ENCODE results near the gene CLCNKA. TPM values are rescaled to one million over a fixed set of nuclear protein-coding genes. Genes with fewer than 3 reads are reported as not detected.

CLCNKA gene
- total RNA-seq, 1 experiment from 2014 or later = 0.10 TPM

DNA sequence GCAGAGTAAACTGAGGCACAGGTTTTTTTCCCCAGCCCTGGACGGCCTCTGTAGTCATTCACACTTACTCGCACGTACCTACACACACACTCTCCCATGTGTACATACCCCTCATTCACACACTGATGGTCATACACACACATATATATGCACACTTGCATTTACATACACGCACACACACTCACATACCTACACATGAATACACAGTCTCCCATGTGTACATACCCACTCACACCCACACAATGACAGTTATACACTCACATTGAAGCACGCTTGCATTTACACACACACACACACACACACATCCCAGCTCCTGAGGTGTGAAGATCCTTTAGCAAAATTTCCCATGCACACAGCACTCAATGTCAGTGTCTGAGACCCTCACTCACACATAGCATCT is 52.4 kb downstream of the CLCNKA start (continued):
- TF ChIP-seq, protein P1, sequence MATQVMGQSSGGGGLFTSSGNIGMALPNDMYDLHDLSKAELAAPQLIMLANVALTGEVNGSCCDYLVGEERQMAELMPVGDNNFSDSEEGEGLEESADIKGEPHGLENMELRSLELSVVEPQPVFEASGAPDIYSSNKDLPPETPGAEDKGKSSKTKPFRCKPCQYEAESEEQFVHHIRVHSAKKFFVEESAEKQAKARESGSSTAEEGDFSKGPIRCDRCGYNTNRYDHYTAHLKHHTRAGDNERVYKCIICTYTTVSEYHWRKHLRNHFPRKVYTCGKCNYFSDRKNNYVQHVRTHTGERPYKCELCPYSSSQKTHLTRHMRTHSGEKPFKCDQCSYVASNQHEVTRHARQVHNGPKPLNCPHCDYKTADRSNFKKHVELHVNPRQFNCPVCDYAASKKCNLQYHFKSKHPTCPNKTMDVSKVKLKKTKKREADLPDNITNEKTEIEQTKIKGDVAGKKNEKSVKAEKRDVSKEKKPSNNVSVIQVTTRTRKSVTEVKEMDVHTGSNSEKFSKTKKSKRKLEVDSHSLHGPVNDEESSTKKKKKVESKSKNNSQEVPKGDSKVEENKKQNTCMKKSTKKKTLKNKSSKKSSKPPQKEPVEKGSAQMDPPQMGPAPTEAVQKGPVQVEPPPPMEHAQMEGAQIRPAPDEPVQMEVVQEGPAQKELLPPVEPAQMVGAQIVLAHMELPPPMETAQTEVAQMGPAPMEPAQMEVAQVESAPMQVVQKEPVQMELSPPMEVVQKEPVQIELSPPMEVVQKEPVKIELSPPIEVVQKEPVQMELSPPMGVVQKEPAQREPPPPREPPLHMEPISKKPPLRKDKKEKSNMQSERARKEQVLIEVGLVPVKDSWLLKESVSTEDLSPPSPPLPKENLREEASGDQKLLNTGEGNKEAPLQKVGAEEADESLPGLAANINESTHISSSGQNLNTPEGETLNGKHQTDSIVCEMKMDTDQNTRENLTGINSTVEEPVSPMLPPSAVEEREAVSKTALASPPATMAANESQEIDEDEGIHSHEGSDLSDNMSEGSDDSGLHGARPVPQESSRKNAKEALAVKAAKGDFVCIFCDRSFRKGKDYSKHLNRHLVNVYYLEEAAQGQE (IDR thresholded peaks at IDR 0.05; ENCODE audit: low read depth) = no peak
- no peak for TF ChIP-seq SP1 (IDR thresholded peaks at IDR 0.05; ENCODE audit: low read depth)
- TF ChIP-seq POLR2A (IDR thresholded peaks at IDR 0.05; ENCODE audit: borderline replicate concordance, extremely low read depth, insufficient read depth, insufficient read length) = no peak
- no peak for TF ChIP-seq POLR2AphosphoS5 (IDR thresholded peaks at IDR 0.05; ENCODE audit: low read depth, low read length)
- TF ChIP-seq, protein P2, sequence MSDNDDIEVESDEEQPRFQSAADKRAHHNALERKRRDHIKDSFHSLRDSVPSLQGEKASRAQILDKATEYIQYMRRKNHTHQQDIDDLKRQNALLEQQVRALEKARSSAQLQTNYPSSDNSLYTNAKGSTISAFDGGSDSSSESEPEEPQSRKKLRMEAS (IDR thresholded peaks at IDR 0.05) = no peak

DNA sequence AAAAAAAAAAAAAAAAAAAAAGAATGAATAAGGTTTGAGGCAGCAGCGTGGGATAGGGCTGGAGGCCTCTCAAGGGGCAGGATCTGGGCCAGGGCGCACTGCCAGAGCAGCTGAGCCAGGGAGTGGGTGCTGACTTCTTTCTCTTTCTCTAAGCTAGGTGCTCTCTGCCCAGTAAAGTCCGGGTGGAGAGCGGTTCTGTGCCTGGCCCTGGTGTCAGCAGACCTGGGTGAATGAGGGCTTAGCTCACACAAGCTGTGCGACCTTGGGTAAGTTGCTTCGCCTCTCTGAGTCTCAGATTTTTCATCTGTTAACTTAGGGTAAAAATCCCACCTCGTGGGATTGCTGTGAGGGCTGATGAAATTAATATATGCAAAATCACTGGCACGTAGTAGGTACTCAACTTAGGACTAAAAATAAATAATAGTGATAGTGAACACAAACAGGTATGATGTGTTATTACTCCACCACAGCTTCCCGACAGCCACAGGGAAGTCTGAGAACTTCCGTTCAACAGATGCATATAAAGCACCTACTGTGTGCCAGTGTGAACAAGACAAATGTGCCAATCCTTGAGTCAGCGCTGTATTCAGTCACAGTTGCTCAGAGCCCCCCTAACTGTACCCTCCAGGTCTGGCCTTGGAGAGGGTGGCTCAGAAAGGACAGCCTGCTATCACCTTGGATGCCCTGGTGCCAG is 53.6 kb downstream of the CLCNKA start:
- H3K36me3 ChIP-seq (ENCODE audit: control insufficient read depth in 1 of 2, insufficient read depth in 2 of 2, low read length in 2 of 2) = no peaks in the 10 kb centered on the region
- H4K20me1 ChIP-seq (ENCODE audit: insufficient read depth) = no peaks in the 10 kb centered on the region
- intact Hi-C loops (cut with micrococcal nuclease) = no loop called here
- H3K27me3 ChIP-seq (ENCODE audit: insufficient read depth, low read length) = no peaks in the 10 kb centered on the region
- H3K79me2 ChIP-seq (ENCODE audit: insufficient read depth, low read length) = no peaks in the 10 kb centered on the region
- ChIA-PET CTCF (interaction anchor here (1.5 kb wide), 1 partner anchor 112 kb away, joined by 3 read pairs; no protein-coding TSS in a partner anchor), POLR2A (interaction anchor here (0.6 to 4.4 kb wide), 3 partner anchors 18 to 313 kb away, joined by 3 to 31 read pairs (median 3); no protein-coding TSS in a partner anchor), RAD21 (ENCODE audit: low non-redundant PET in 1 of 2, low total read pairs in 2 of 2, uncharacterized antibody in 2 of 2, unreplicated experiment in 2 of 2) (no interaction called here)
- H3K4me1 ChIP-seq (ENCODE audit: control insufficient read depth in 1 of 2, insufficient read depth in 2 of 2, low read length in 2 of 2) = peaks cover 33 to 72% of the 10 kb centered on the region in 2 experiments
- no peaks in the 10 kb centered on the region for H3K9me2 ChIP-seq (ENCODE audit: insufficient read depth)
- H3K4me2 ChIP-seq (ENCODE audit: low read length) = peak overlapping the region; percentile 87
- H3K9me3 ChIP-seq (ENCODE audit: control insufficient read depth in 1 of 2, insufficient read depth in 1 of 2, low read depth in 1 of 2, low read length in 2 of 2) = no peaks in the 10 kb centered on the region
- TSS peak; percentile 83 for BruUV-seq (replicated peaks)
- peak overlapping the region; percentile 20 to 47; a peak in 3 of 4 replicates for H3K4me3 ChIP-seq (replicated peaks in 1 of 2; ENCODE audit: low read depth in 1 of 2, low read length in 2 of 2)
- ATAC-seq = no peak
- DNase-seq (ENCODE audit: low read depth, low spot score) = no peak
- H3K27ac ChIP-seq (ENCODE audit: low read depth, low read length) = peak overlapping the region; percentile 54
- H2AFZ ChIP-seq (ENCODE audit: low read depth, low read length, poor library complexity, severe bottlenecking) = no peak overlapping the region
- peak overlapping the region; percentile 57 for H3K9ac ChIP-seq (ENCODE audit: low read length)
- TF ChIP-seq EZH2 (IDR thresholded peaks at IDR 0.05) = no peak
- TF ChIP-seq EGR1 (IDR thresholded peaks at IDR 0.05; ENCODE audit: low read depth) = no peak
- no peak for TF ChIP-seq EZH2phosphoT487 (IDR thresholded peaks at IDR 0.05; ENCODE audit: borderline replicate concordance)
- TF ChIP-seq ELF1 (IDR thresholded peaks at IDR 0.05; ENCODE audit: borderline replicate concordance, low read depth) = no peak
- TF ChIP-seq FOSL1 (IDR thresholded peaks at IDR 0.05; ENCODE audit: low read depth) = no peak
- TF ChIP-seq ZFX (IDR thresholded peaks at IDR 0.05) = no peak
- TF ChIP-seq, protein P2 (IDR thresholded peaks at IDR 0.05) = no peak
- TF ChIP-seq, protein P3, sequence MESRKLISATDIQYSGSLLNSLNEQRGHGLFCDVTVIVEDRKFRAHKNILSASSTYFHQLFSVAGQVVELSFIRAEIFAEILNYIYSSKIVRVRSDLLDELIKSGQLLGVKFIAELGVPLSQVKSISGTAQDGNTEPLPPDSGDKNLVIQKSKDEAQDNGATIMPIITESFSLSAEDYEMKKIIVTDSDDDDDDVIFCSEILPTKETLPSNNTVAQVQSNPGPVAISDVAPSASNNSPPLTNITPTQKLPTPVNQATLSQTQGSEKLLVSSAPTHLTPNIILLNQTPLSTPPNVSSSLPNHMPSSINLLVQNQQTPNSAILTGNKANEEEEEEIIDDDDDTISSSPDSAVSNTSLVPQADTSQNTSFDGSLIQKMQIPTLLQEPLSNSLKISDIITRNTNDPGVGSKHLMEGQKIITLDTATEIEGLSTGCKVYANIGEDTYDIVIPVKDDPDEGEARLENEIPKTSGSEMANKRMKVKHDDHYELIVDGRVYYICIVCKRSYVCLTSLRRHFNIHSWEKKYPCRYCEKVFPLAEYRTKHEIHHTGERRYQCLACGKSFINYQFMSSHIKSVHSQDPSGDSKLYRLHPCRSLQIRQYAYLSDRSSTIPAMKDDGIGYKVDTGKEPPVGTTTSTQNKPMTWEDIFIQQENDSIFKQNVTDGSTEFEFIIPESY (IDR thresholded peaks at IDR 0.05; ENCODE audit: extremely low read depth, insufficient replicate concordance, low read length) = no peak
- TF ChIP-seq, protein P4, sequence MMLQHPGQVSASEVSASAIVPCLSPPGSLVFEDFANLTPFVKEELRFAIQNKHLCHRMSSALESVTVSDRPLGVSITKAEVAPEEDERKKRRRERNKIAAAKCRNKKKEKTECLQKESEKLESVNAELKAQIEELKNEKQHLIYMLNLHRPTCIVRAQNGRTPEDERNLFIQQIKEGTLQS (IDR thresholded peaks at IDR 0.05) = no peak
- TF ChIP-seq SRF (IDR thresholded peaks at IDR 0.05; ENCODE audit: low read depth) = no peak
- no peak for TF ChIP-seq CBX3 (IDR thresholded peaks at IDR 0.05; ENCODE audit: low read depth)
- TF ChIP-seq, protein P5, sequence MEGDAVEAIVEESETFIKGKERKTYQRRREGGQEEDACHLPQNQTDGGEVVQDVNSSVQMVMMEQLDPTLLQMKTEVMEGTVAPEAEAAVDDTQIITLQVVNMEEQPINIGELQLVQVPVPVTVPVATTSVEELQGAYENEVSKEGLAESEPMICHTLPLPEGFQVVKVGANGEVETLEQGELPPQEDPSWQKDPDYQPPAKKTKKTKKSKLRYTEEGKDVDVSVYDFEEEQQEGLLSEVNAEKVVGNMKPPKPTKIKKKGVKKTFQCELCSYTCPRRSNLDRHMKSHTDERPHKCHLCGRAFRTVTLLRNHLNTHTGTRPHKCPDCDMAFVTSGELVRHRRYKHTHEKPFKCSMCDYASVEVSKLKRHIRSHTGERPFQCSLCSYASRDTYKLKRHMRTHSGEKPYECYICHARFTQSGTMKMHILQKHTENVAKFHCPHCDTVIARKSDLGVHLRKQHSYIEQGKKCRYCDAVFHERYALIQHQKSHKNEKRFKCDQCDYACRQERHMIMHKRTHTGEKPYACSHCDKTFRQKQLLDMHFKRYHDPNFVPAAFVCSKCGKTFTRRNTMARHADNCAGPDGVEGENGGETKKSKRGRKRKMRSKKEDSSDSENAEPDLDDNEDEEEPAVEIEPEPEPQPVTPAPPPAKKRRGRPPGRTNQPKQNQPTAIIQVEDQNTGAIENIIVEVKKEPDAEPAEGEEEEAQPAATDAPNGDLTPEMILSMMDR (IDR thresholded peaks at IDR 0.05 in 2 of 3, conservative IDR thresholded peaks at IDR 0.05 in 1 of 3; ENCODE audit: borderline replicate concordance in 1 of 3, insufficient read depth in 1 of 3, low read depth in 2 of 3, low read length in 2 of 3) = no peak
- TF ChIP-seq RAD21 (IDR thresholded peaks at IDR 0.05; ENCODE audit: low read depth) = no peak
- TF ChIP-seq SP1 (IDR thresholded peaks at IDR 0.05; ENCODE audit: low read depth) = no peak
